T47D (cell line): ENCODE measurements around the gene CDH5.
"Not testable (repeated sequence)": the region's sequence is repeated elsewhere in the genome, so short reads cannot be mapped to it uniquely, and the experiment has no call there.

ENCODE experiments used
- DNase-seq, 2 experiments: peaks; one replicate each; pipeline versions ENCODE4 v3.0.0 to v3.0.0-alpha.2; 2011 to 2012; ENCODE audit warnings: low read depth in 1 of 2, low spot score in 1 of 2
- JUND ChIP-seq: IDR thresholded peaks from 2 replicates; pipeline ENCODE4 v1.6.1; 2012; ENCODE audit warnings: low read depth
- in situ Hi-C: cut with HindIII; loops from 2 replicates; pipeline ENCODE4 v1.10.0; 2016; ENCODE audit warnings: low sequenced_read_pairs, low pct_unique_long_range_greater_than_20kb

CDH5 gene

GRCh38 chr16:66366433-66367299 lies at the start of gene CDH5:
Gene CDH5, plus strand, starts transcription at chr16:66366691. Its CDS starts 12,647 bp downstream, at chr16:66379338.
- in situ Hi-C loops: no loop called here
- no peak for DNase-seq
- no peak for TF ChIP-seq JUND

DNA sequence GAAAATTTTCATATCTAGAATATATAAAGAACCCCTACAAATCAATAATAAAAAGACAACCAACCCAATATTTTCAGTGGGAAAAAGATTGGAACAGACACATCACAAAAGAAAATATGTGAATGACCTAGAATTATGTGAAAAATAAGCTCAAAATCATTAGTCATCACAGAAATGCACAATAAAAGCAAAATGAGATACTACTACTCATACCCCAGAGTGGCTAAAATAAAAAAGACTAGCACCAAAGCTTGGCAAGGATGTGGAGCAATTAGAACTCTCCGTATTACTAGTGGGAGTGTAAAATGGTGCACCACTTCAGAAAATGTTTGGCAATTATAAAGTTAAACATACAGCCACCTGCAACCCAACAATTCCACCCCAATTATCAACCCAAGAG lies 48.0 kb upstream of the CDH5 start:
- DNase-seq: no peak
- no peak for TF ChIP-seq JUND
- in situ Hi-C loops: no loop called here

DNA sequence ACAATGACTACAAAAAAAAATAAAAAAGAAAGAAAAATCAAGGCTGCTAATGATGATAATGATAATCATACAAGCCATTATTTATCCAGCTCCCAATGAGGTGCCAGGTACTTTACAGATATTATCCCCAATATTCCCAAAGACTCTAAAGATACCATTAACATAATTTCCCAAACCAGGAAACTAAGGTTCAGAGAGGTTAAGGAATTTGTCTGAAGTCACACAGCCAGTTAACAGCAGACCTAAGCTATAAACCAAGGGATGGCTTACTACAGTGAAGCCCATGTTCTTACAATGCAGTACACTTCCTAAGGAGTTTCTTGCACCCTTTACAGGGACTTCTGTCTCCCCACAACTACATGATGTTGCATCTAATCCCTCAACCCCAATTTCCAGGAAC lies 45.7 kb upstream of the CDH5 start:
- no peak for DNase-seq
- TF ChIP-seq JUND: no peak
- in situ Hi-C loops: no loop called here

- DNase-seq: no peak
- in situ Hi-C loops: no loop called here
- no peak for TF ChIP-seq JUND
These were observed 44.3 kb upstream of the CDH5 start for GRCh38 chr16:66322174-66322573.

DNA sequence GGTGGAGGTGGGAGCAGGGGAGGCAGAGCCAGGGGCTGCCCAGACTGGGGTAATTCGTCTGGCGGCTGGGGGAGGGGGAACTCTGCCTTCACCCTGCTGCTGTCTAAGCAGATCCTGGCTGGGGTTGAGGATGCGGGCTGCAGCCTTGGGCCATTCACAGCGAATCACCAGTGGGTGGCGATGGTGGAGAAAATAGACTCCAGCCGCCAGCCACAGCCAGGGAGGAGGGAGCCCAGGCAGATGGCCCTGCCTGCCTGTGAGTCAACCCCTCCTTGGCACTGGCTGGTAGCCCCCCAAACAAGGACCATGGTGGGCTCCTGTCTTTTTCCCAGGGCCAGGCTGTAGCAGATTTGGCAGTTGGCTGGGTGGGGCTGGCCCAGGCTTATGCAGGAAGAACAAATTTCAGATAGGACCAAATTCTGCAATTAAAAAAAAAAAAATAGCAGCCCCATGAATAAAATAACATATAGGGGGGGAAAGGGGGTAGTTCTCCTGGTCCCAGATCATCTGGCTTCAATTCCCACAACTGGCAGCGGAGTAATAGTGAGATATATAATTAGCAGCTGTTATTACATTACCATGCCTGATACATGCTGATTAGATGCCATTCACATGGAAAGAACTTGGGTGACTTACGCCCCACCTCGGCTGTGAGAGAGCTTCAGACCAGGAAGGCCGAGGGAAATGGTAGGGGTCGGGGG lies 41.5 kb upstream of the CDH5 start:
- DNase-seq: peak in 1 of 2 experiments; percentile 42
- TF ChIP-seq JUND: no peak
- in situ Hi-C loops: no loop called here

DNA sequence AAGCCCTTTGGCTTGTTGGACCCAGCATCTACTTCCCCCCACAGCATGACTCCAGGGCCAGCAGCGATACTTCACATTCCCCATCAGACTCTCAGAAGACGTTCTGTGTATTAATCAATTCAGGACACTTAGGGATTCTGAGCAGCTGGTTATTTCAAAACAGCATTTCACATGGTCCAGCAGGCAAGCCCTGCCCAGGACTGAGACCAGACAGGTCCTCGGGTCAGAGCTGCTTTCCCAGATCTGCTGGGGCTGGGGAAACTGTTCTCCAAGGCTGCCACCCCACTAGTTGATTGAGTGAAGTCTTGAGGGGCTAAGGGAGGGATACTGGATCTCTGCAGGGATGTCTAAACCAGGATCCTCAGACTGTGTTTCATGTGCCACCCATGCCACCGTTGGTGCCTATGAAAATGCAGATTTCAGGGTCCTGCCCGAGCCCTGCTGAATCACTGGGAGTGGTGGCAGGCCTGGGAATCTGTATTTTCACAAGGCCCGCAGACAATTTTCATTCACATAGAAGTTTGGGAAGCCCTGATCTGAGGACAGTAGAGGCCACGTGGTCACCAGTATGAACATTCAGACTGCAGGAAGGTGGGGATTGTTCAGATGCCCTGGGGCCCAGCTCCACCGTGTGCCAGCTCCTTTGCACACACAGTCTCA lies 40.6 kb upstream of the CDH5 start:
- DNase-seq: no peak
- in situ Hi-C loops: no loop called here
- no peak for TF ChIP-seq JUND

GRCh38 chr16:66326991-66327513 lies 39.4 kb upstream of the CDH5 start:
- TF ChIP-seq JUND: no peak
- peak in 1 of 2 experiments; percentile 37 for DNase-seq
- in situ Hi-C loops: no loop called here

- no peak for TF ChIP-seq JUND
- DNase-seq: no peak
- in situ Hi-C loops: no loop called here
These were observed 38.2 kb upstream of the CDH5 start for GRCh38 chr16:66328282-66328681.

DNA sequence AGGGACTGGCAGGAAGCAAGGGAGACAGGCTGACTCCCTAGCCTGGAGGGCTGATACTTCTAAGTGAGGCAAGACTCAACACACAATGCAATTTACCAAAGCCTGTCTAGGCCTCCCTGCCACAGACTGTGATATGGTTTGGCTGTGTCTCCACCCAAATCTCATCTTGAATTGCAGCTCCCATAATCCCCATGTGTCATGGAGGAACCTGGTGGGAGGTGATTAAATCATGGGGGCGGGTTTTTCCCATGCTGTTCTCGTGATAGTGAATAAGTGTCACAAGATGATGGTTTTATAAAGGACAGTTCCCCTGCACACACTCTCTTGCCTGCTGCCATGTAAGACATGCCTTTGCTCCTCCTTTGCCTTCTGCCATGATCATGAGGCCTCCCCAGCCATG lies 35.0 kb upstream of the CDH5 start:
- in situ Hi-C loops, DNase-seq: not testable (repeated sequence)

DNA sequence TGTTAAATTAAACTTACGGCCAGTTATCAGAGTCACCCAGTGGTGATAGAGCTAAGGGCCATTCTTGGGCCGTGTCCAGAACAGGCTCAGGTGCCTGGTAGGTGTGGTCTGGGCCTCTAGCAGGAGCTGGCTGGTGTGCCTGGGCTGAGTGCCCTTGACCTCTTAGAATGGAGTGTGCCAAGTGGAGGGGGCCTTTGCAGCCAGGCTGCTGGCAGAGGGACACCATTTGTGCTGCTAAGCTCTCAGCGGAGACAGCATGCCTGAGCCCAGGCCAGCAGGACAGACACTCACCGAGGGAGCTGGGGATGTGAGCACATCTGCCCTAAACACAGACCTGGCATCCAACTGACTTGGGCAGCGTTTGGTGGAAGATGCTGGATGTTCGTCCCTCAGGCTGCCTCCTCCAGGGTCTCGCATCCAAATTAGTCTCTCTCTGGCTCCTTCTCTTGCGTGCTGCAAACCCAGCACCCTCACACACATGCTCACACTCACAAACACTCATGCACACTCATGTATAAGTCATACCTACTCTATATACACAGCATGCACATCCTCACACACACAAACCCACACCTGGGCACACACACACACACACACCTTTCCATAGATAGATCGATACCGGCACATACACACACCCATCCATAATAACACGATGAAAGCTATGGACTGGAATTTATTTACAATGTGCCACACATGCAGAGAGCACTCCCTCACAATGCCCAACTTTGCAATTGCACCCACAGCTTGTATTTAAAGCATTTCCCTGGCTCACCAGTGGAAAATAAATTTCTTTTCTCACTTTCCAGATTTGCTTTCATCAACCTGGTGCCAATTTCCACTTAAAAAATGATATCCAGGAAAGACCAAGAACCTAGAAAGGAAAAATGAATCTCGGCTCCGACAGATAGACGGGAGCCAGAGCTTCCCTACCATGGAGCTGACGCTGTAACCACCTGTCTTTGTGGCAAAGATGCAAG lies 33.6 kb upstream of the CDH5 start:
- in situ Hi-C loops: no loop called here
- TF ChIP-seq JUND: no peak
- DNase-seq: no peak

GRCh38 chr16:66334853-66335574 lies 31.5 kb upstream of the CDH5 start:
- DNase-seq: no peak
- in situ Hi-C loops: no loop called here

More at GRCh38 chr16:66334853-66335574, 31.5 kb upstream of the CDH5 start:
- no peak for TF ChIP-seq JUND
